Measurements from ENCODE around the gene YTHDF1. TPM values are rescaled to one million over a fixed set of nuclear protein-coding genes. Genes with fewer than 3 reads are reported as not detected.

The YTHDF1 gene
- total RNA-seq, 1 donor from 2014 or later, result 22.2 TPM

- Histone ChIP-seq H3K4me1 (peaks cover 29% of the 10 kb centered on the region), H3K9me3 (replicated peaks) (no peaks in the 10 kb centered on the region), H3K27me3 (ENCODE audit: low read depth) (peaks cover 85% of the 10 kb centered on the region), H3K36me3 (no peaks in the 10 kb centered on the region), H3K4me3 (no peak overlapping the region), H3K27ac (replicated peaks) (no peak overlapping the region)
- no peak for TF ChIP-seq CTCF (IDR thresholded peaks at IDR 0.05; ENCODE audit: borderline replicate concordance)
- intact Hi-C loops (cut with micrococcal nuclease), result no loop called here
- DNase-seq, result no peak
Observed at GRCh38 chr20:63181226-63181625, 34.7 kb downstream of the YTHDF1 start.

- Histone ChIP-seq H3K9me3 (replicated peaks) (no peaks in the 10 kb centered on the region), H3K36me3 (no peaks in the 10 kb centered on the region), H3K27ac (replicated peaks) (no peak overlapping the region), H3K4me1 (peaks cover 29% of the 10 kb centered on the region), H3K4me3 (no peak overlapping the region), H3K27me3 (ENCODE audit: low read depth) (peaks cover 90% of the 10 kb centered on the region)
- DNase-seq, result no peak
- TF ChIP-seq CTCF (IDR thresholded peaks at IDR 0.05; ENCODE audit: borderline replicate concordance), result no peak
- intact Hi-C loops (cut with micrococcal nuclease), result no loop called here
Observed at GRCh38 chr20:63180569-63181185, 35.3 kb downstream of the YTHDF1 start.

- no peak for TF ChIP-seq CTCF (IDR thresholded peaks at IDR 0.05; ENCODE audit: borderline replicate concordance)
- Histone ChIP-seq H3K4me3 (no peak overlapping the region), H3K4me1 (peaks cover 35% of the 10 kb centered on the region), H3K27me3 (ENCODE audit: low read depth) (peaks cover 98% of the 10 kb centered on the region), H3K27ac (replicated peaks) (no peak overlapping the region), H3K9me3 (replicated peaks) (no peaks in the 10 kb centered on the region), H3K36me3 (no peaks in the 10 kb centered on the region)
- no peak for DNase-seq
- intact Hi-C loops (cut with micrococcal nuclease), result loop anchor here (10.0 kb wide), 1 partner anchor 125 kb away; no protein-coding TSS in a partner anchor
Observed at GRCh38 chr20:63179687-63180568, 36.0 kb downstream of the YTHDF1 start.

- no peak overlapping the region for H3K27ac ChIP-seq (replicated peaks)
- peaks cover 41% of the 10 kb centered on the region for H3K4me1 ChIP-seq
- intact Hi-C loops (cut with micrococcal nuclease), result loop anchor here (10.0 kb wide), 1 partner anchor 124 kb away; no protein-coding TSS in a partner anchor
- H3K4me3 ChIP-seq, result peak overlapping the region; percentile 55
- H3K27me3 ChIP-seq (ENCODE audit: low read depth), result peaks cover 100% of the 10 kb centered on the region
- no peaks in the 10 kb centered on the region for H3K36me3 ChIP-seq
- no peaks in the 10 kb centered on the region for H3K9me3 ChIP-seq (replicated peaks)
- peak; percentile 65 for TF ChIP-seq CTCF (IDR thresholded peaks at IDR 0.05; ENCODE audit: borderline replicate concordance)
- DNase-seq, result peak; percentile 28
Observed at GRCh38 chr20:63178889-63179686, 36.8 kb downstream of the YTHDF1 start.

GRCh38 chr20:63178446-63178820 is 37.5 kb downstream of the YTHDF1 start:
- TF ChIP-seq CTCF (IDR thresholded peaks at IDR 0.05; ENCODE audit: borderline replicate concordance), result no peak
- Histone ChIP-seq H3K4me3 (peak overlapping the region; percentile 55), H3K27ac (replicated peaks) (no peak overlapping the region), H3K4me1 (peaks cover 41% of the 10 kb centered on the region), H3K36me3 (no peaks in the 10 kb centered on the region), H3K9me3 (replicated peaks) (no peaks in the 10 kb centered on the region), H3K27me3 (ENCODE audit: low read depth) (peaks cover 100% of the 10 kb centered on the region)
- no peak for DNase-seq
- intact Hi-C loops (cut with micrococcal nuclease), result loop anchor here (10.0 kb wide), 1 partner anchor 124 kb away; no protein-coding TSS in a partner anchor

Data from left ventricle myocardium inferior (tissue), 1 donor.